ENCODE results near the gene ABHD2.

ABHD2 gene

GRCh38 chr15:89196241-89196640 lies 108.0 kb downstream of the ABHD2 start:
- TF ChIP-seq TAF1 (IDR thresholded peaks at IDR 0.05; ENCODE audit: borderline replicate concordance, insufficient read depth, low read length) (no peak), POLR2AphosphoS5 (IDR thresholded peaks at IDR 0.05; ENCODE audit: low read depth, low read length) (no peak), FOXP2 (optimal IDR thresholded peaks at IDR 0.05; ENCODE audit: borderline replicate concordance, extremely low read depth, extremely low read length, insufficient read depth) (no peak), SIN3A (IDR thresholded peaks at IDR 0.05; ENCODE audit: borderline replicate concordance, insufficient read depth, low read length) (no peak), REST (IDR thresholded peaks at IDR 0.05; ENCODE audit: insufficient read depth in 1 of 2, low read depth in 2 of 2, low read length in 2 of 2) (no peak)

- TF ChIP-seq REST (IDR thresholded peaks at IDR 0.05; ENCODE audit: insufficient read depth in 1 of 2, low read depth in 2 of 2, low read length in 2 of 2) = no peak
- no peak for TF ChIP-seq TAF1 (IDR thresholded peaks at IDR 0.05; ENCODE audit: borderline replicate concordance, insufficient read depth, low read length)
- TF ChIP-seq POLR2AphosphoS5 (IDR thresholded peaks at IDR 0.05; ENCODE audit: low read depth, low read length) = no peak
- TF ChIP-seq SIN3A (IDR thresholded peaks at IDR 0.05; ENCODE audit: borderline replicate concordance, insufficient read depth, low read length) = no peak
- no peak for TF ChIP-seq FOXP2 (optimal IDR thresholded peaks at IDR 0.05; ENCODE audit: borderline replicate concordance, extremely low read depth, extremely low read length, insufficient read depth)
Observed at GRCh38 chr15:89196994-89197393, 108.7 kb downstream of the ABHD2 start.

GRCh38 chr15:89197503-89197971 lies 109.3 kb downstream of the ABHD2 start:
- TF ChIP-seq REST (IDR thresholded peaks at IDR 0.05; ENCODE audit: insufficient read depth in 1 of 2, low read depth in 2 of 2, low read length in 2 of 2) (no peak), SIN3A (IDR thresholded peaks at IDR 0.05; ENCODE audit: borderline replicate concordance, insufficient read depth, low read length) (no peak), FOXP2 (optimal IDR thresholded peaks at IDR 0.05; ENCODE audit: borderline replicate concordance, extremely low read depth, extremely low read length, insufficient read depth) (no peak), TAF1 (IDR thresholded peaks at IDR 0.05; ENCODE audit: borderline replicate concordance, insufficient read depth, low read length) (no peak)

- TF ChIP-seq TAF1 (IDR thresholded peaks at IDR 0.05; ENCODE audit: borderline replicate concordance, insufficient read depth, low read length) (no peak), POLR2AphosphoS5 (IDR thresholded peaks at IDR 0.05; ENCODE audit: low read depth, low read length) (no peak), SIN3A (IDR thresholded peaks at IDR 0.05; ENCODE audit: borderline replicate concordance, insufficient read depth, low read length) (no peak), REST (IDR thresholded peaks at IDR 0.05; ENCODE audit: insufficient read depth in 1 of 2, low read depth in 2 of 2, low read length in 2 of 2) (no peak), FOXP2 (optimal IDR thresholded peaks at IDR 0.05; ENCODE audit: borderline replicate concordance, extremely low read depth, extremely low read length, insufficient read depth) (no peak)
Observed at GRCh38 chr15:89198196-89198595, 109.9 kb downstream of the ABHD2 start.

- peak; percentile 18; the same call in 1 of the 2 replicates for TF ChIP-seq POLR2AphosphoS5 (IDR thresholded peaks at IDR 0.05; ENCODE audit: low read depth, low read length)
- TF ChIP-seq REST (IDR thresholded peaks at IDR 0.05; ENCODE audit: insufficient read depth in 1 of 2, low read depth in 2 of 2, low read length in 2 of 2) = no peak
Observed at GRCh38 chr15:89198934-89199333, 110.7 kb downstream of the ABHD2 start.
